Subcutaneous adipose tissue (tissue), 4 donors: ENCODE data around the gene PLK2. TPM values are rescaled to one million over a fixed set of nuclear protein-coding genes. Genes with fewer than 3 reads are reported as not detected.

Experiments
- total RNA-seq, 4 donors: library from RNA; depleted of rRNA; stranded (reverse); fragments of >200 nt; gene quantifications; one replicate each; pipeline ENCODE4 v1.1.0, GENCODE V29; 2016
- TF ChIP-seq, protein P1 (sequence below): fragments of 450-650 bp; IDR thresholded peaks from one replicate; pipeline ENCODE4 v1.5.1; 2016; ENCODE audit warnings: low read depth, mild to moderate bottlenecking, control low read depth, antibody characterized with exemption, moderate library complexity

PLK2 gene
- total RNA-seq, 4 donors from 2014 or later: 21.6 to 40.3 (median 33.9) TPM

- TF ChIP-seq, protein P1, sequence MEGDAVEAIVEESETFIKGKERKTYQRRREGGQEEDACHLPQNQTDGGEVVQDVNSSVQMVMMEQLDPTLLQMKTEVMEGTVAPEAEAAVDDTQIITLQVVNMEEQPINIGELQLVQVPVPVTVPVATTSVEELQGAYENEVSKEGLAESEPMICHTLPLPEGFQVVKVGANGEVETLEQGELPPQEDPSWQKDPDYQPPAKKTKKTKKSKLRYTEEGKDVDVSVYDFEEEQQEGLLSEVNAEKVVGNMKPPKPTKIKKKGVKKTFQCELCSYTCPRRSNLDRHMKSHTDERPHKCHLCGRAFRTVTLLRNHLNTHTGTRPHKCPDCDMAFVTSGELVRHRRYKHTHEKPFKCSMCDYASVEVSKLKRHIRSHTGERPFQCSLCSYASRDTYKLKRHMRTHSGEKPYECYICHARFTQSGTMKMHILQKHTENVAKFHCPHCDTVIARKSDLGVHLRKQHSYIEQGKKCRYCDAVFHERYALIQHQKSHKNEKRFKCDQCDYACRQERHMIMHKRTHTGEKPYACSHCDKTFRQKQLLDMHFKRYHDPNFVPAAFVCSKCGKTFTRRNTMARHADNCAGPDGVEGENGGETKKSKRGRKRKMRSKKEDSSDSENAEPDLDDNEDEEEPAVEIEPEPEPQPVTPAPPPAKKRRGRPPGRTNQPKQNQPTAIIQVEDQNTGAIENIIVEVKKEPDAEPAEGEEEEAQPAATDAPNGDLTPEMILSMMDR: no peak
Observed at GRCh38 chr5:58455066-58455465, 4.8 kb downstream of the PLK2 start.

- TF ChIP-seq, protein P1: no peak
Observed at GRCh38 chr5:58454025-58454424, 5.9 kb downstream of the PLK2 start.

DNA sequence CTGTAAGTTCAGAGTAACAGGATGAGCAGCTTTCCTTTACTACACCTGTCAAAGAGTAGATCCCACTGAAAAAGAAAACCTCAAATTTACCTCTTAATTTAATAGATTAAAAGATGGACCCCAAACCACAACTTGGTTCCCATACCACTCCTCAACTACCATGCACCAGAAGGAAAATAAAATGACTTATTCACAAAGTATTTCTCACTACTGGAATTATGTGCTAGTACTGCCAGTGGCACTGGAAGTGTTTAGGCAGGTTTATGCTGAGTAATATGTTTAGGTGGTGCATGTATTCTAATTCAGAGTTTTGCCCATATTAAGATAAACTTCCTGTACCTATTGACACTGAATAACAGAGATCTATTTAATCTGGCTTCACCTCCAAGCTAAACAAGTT, 6.6 kb downstream of the PLK2 start:
- TF ChIP-seq, protein P1: no peak

- TF ChIP-seq, protein P1: no peak
Observed at GRCh38 chr5:58452566-58453258, 7.2 kb downstream of the PLK2 start.

DNA sequence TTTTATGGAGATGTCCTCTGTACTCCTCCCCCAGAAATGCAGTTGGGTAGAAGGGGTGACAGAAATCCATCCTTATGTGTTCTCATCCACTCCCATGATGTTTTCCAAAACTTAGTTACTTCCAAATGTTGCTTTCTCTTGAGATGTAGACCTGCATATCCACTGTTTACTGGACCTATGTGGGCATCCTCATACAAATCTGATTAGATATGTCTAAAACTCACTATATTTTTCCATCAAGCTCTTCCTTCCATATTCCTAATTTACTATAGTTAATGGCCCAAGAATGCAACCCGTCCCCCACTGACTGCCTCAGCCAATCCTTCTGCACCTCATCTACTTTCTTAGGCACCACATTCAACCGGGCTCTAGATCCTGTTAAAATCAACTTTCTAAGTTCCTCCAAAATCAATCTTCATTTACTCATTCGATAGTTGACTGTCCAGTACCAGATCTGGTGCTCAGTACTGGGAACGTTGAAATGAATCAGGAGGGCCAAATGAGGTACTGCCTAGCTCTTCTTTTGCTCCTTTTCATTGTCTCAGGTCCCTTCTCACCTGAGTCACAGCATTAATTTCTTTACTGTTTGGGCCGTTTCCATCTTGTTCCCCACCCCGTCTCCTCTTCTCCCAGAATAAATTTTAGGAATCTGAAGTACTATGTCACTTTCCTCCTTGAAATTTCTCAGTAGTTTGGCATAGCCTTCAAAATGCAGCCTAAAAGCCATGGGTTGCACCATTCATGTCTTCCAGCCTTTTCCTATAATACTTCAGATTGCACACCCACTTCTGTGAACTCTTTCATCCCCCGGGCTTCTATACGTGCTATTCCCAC, 7.9 kb downstream of the PLK2 start:
- TF ChIP-seq, protein P1: no peak

DNA sequence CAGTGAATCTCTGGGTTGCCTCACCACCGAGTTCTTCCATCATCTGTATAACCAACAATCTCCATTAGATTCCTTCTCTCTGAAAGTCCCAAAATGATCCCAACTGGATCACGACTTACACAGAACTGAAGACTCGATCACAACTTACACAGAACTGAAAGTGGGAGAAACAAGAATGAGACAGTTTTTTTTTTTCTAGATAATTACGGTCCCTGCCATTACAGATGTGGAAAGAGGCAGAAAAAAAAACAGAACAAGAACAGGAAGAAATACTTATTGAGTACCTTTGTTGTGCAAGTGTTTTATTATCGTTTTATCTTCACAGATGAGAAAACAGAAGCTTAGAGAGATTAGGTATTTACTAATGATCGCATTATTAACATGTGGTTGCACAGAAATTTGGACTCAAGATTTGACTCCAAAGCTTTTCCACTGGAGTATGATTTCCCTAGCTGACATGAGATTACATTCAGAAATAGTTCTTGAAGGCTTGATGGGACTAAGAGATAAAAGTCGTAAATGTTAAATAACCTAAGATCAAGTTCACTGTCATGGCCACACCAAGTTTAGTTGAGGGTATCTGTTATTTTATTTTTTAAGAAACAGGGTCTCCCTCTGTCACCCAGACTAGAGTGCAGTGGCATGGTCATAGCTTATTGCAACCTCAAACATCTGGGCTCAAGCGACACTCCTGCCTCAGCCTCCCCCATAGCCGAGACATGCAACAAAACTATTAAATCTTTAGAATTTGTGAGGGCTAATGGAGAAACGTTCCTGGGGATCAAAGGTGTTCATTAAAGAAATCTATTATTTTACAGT, 8.9 kb downstream of the PLK2 start:
- TF ChIP-seq, protein P1: no peak

DNA sequence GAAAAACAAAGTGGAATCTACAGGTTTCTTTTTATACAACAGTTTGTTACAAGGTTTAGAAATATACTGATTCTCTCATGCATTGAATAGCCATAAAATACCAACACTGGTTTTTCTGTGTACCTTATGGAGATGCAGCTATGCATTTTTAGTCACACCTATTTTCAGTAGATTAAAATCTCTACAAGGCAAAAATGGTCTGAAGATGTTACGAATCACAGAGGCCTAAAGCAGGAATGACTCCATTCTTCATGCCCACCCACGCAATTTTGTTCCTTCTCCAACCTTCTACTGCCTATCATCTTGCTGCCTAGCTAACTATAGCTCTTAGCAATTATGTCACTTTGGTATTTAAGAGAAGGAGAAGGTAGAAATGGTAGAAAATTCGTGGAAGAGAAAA, 9.9 kb downstream of the PLK2 start:
- TF ChIP-seq, protein P1: no peak
